Keratinocyte (primary cell): ENCODE results near the gene LCOR. TPM values are rescaled to one million over a fixed set of nuclear protein-coding genes. Genes with fewer than 3 reads are reported as not detected.

ENCODE experiments used
- DNase-seq: peaks from one replicate; pipeline ENCODE4 v3.0.0-alpha.2; 2011; ENCODE audit warnings: low read depth, missing footprints, low spot score
- FAIRE-seq: peaks from 2 replicates; lab custom pipeline; 2011; peaks lifted over from hg19 to GRCh38; lab: Jason Lieb, UNC
- H2AFZ ChIP-seq: 2 replicates; pipeline ENCODE4 v1.6.0; 2012; ENCODE audit warnings: low read length, control low read depth, inconsistent platforms; ENCODE audit not compliant: control insufficient read depth
- H3K27ac ChIP-seq: 2 replicates; pipeline ENCODE4 v1.5.1; 2011; ENCODE audit warnings: low read length; ENCODE audit not compliant: control insufficient read depth, insufficient read depth
- H3K27me3 ChIP-seq: 3 replicates; pipeline ENCODE4 v1.6.0; 2011; ENCODE audit warnings: low read length; ENCODE audit not compliant: control insufficient read depth, insufficient read depth; ENCODE audit errors: extremely low read depth
- H3K36me3 ChIP-seq, 2 experiments: 2 replicates in 1 of 2; 3 replicates in 1 of 2; pipeline ENCODE4 v1.5.1; 2011; ENCODE audit warnings: low read length in 2 of 2, mild to moderate bottlenecking in 1 of 2; ENCODE audit not compliant: control insufficient read depth in 2 of 2, insufficient read depth in 2 of 2; ENCODE audit errors: extremely low read depth in 1 of 2
- H3K4me1 ChIP-seq: 3 replicates; pipeline ENCODE4 v1.5.1; 2011; ENCODE audit warnings: low read length; ENCODE audit not compliant: control insufficient read depth, insufficient read depth; ENCODE audit errors: extremely low read depth
- H3K4me2 ChIP-seq: 3 replicates; pipeline ENCODE4 v1.6.0; 2011; ENCODE audit warnings: low read depth, low read length; ENCODE audit not compliant: control insufficient read depth, insufficient read depth; ENCODE audit errors: extremely low read depth
- H3K4me3 ChIP-seq, 3 experiments: fragments of 200-600 bp in 1 of 3; sonication (generic) in 1 of 3; 2 replicates in 2 of 3; 3 replicates in 1 of 3; pipeline ENCODE4 v1.5.1; 2011 to 2016; ENCODE audit warnings: low read length in 3 of 3, mild to moderate bottlenecking in 3 of 3, control low read depth in 2 of 3, inconsistent platforms in 1 of 3, low read depth in 1 of 3, mixed read lengths in 1 of 3, mixed run types in 1 of 3, moderate library complexity in 1 of 3; ENCODE audit not compliant: control insufficient read depth in 2 of 3, insufficient read depth in 2 of 3; ENCODE audit errors: extremely low read depth in 1 of 3
- H3K79me2 ChIP-seq: 2 replicates; pipeline ENCODE4 v1.6.0; 2012; ENCODE audit warnings: low read length; ENCODE audit not compliant: control insufficient read depth, insufficient read depth
- H3K9ac ChIP-seq: 3 replicates; pipeline ENCODE4 v1.6.0; 2011; ENCODE audit warnings: low read length; ENCODE audit not compliant: control insufficient read depth, insufficient read depth; ENCODE audit errors: extremely low read depth
- H3K9me1 ChIP-seq: 3 replicates; pipeline ENCODE4 v1.6.0; 2011; ENCODE audit warnings: low read length; ENCODE audit not compliant: control insufficient read depth, insufficient read depth; ENCODE audit errors: extremely low read depth
- H3K9me3 ChIP-seq: 2 replicates; pipeline ENCODE4 v1.5.1; 2012; ENCODE audit warnings: low read depth, low read length; ENCODE audit not compliant: control insufficient read depth
- H4K20me1 ChIP-seq: 3 replicates; pipeline ENCODE4 v1.6.0; 2011; ENCODE audit warnings: low read length; ENCODE audit not compliant: control insufficient read depth, insufficient read depth; ENCODE audit errors: extremely low read depth
- CTCF ChIP-seq, 3 experiments: IDR thresholded peaks in 1 of 3; conservative IDR thresholded peaks in 1 of 3; optimal IDR thresholded peaks in 1 of 3; 2 replicates in 2 of 3; 3 replicates in 1 of 3; pipeline versions ENCODE3 to v1.5.1; 2011; ENCODE audit warnings: low read length in 3 of 3, mild to moderate bottlenecking in 3 of 3, moderate library complexity in 2 of 3, control low read depth in 1 of 3, inconsistent platforms in 1 of 3; ENCODE audit not compliant: insufficient read depth in 2 of 3; ENCODE audit errors: extremely low read depth in 1 of 3
- EZH2 ChIP-seq: IDR thresholded peaks from one replicate; pipeline ENCODE4 v1.6.1; 2012; ENCODE audit warnings: inconsistent platforms, mild to moderate bottlenecking, low read length, moderate library complexity
- dilution Hi-C: fragments of 300-500 bp; cut with MboI; formaldehyde crosslinking; loops from one replicate; pipeline ENCODE4 v1.7.0; 2020; ENCODE audit warnings: low sequenced_read_pairs; ENCODE audit not compliant: extremely low pct_ligation_motif_present
- polyA plus RNA-seq, 5 experiments: library from polyadenylated mRNA; depleted of rRNA in 3 of 5; stranded (reverse) in 3 of 5; stranded (forward) in 1 of 5; unstranded in 1 of 5; fragments of >200 nt; gene quantifications; 1 replicate in 1 of 5; 2 replicates in 3 of 5; 3 replicates in 1 of 5; pipeline versions ENCODE4 v1.2.1 to v1.2.3, GENCODE V29; 2011 to 2012; ENCODE audit warnings: missing spikeins in 2 of 5, low read depth in 1 of 5, low replicate concordance in 1 of 5

Gene LCOR
- polyA plus RNA-seq, 1 donor (not counting 4 experiments of a cell fraction or from before 2014, with no cell fraction given) = 11.4 TPM

- Histone ChIP-seq H3K9ac (no peak overlapping the region), H3K9me1 (no peaks in the 10 kb centered on the region), H3K4me1 (peaks cover 5% of the 10 kb centered on the region), H3K79me2 (no peaks in the 10 kb centered on the region), H3K27me3 (peaks cover 13% of the 10 kb centered on the region), H3K36me3 (no peaks in the 10 kb centered on the region), H3K4me2 (no peak overlapping the region), H3K27ac (no peak overlapping the region), H3K4me3 (no peak overlapping the region), H4K20me1 (no peaks in the 10 kb centered on the region), H3K9me3 (no peaks in the 10 kb centered on the region), H2AFZ (no peak overlapping the region)
- DNase-seq = no peak
- dilution Hi-C loops = no loop called here
- FAIRE-seq = no peak
- TF ChIP-seq EZH2 (no peak), CTCF (optimal IDR thresholded peaks at IDR 0.05 in 1 of 3, IDR thresholded peaks at IDR 0.05 in 1 of 3, conservative IDR thresholded peaks at IDR 0.05 in 1 of 3; ENCODE audit: extremely low read depth in 1 of 3, insufficient read depth in 2 of 3, low read length in 3 of 3) (no peak)
Observed at GRCh38 chr10:97040248-97040584, 208.1 kb downstream of the LCOR start.

- no peaks in the 10 kb centered on the region for H3K9me1 ChIP-seq
- H3K36me3 ChIP-seq = no peaks in the 10 kb centered on the region
- H2AFZ ChIP-seq = no peak overlapping the region
- H3K9me3 ChIP-seq = no peaks in the 10 kb centered on the region
- H3K9ac ChIP-seq = no peak overlapping the region
- no peaks in the 10 kb centered on the region for H4K20me1 ChIP-seq
- H3K4me1 ChIP-seq = peaks cover 5% of the 10 kb centered on the region
- TF ChIP-seq EZH2 (no peak), CTCF (optimal IDR thresholded peaks at IDR 0.05 in 1 of 3, IDR thresholded peaks at IDR 0.05 in 1 of 3, conservative IDR thresholded peaks at IDR 0.05 in 1 of 3; ENCODE audit: extremely low read depth in 1 of 3, insufficient read depth in 2 of 3, low read length in 3 of 3) (no peak)
- H3K79me2 ChIP-seq = no peaks in the 10 kb centered on the region
- dilution Hi-C loops = no loop called here
- DNase-seq (no peak), FAIRE-seq (no peak)
- H3K4me3 ChIP-seq = no peak overlapping the region
- H3K27ac ChIP-seq = no peak overlapping the region
- H3K4me2 ChIP-seq = no peak overlapping the region
- peaks cover 10% of the 10 kb centered on the region for H3K27me3 ChIP-seq
Observed at GRCh38 chr10:97040706-97041105, 208.6 kb downstream of the LCOR start.
